ENCODE measurements around the gene INO80D. TPM values are rescaled to one million over a fixed set of nuclear protein-coding genes. Genes with fewer than 3 reads are reported as not detected.

The INO80D gene
- total and polyA plus RNA-seq, 2 donors (not counting 1 experiment from before 2014, with no cell fraction given): 4.8 to 7.4 TPM

- no peak overlapping the region for H3K4me3 ChIP-seq (replicated peaks in 1 of 4; ENCODE audit: control extremely low read depth in 1 of 4, insufficient read depth in 1 of 4, low read depth in 3 of 4, low read length in 4 of 4)
- TF ChIP-seq, protein P1, sequence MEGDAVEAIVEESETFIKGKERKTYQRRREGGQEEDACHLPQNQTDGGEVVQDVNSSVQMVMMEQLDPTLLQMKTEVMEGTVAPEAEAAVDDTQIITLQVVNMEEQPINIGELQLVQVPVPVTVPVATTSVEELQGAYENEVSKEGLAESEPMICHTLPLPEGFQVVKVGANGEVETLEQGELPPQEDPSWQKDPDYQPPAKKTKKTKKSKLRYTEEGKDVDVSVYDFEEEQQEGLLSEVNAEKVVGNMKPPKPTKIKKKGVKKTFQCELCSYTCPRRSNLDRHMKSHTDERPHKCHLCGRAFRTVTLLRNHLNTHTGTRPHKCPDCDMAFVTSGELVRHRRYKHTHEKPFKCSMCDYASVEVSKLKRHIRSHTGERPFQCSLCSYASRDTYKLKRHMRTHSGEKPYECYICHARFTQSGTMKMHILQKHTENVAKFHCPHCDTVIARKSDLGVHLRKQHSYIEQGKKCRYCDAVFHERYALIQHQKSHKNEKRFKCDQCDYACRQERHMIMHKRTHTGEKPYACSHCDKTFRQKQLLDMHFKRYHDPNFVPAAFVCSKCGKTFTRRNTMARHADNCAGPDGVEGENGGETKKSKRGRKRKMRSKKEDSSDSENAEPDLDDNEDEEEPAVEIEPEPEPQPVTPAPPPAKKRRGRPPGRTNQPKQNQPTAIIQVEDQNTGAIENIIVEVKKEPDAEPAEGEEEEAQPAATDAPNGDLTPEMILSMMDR (conservative IDR thresholded peaks at IDR 0.05 in 1 of 2, IDR thresholded peaks at IDR 0.05 in 1 of 2; ENCODE audit: low read depth in 1 of 2, low read length in 2 of 2): no peak
- no peak for TF ChIP-seq EZH2 (IDR thresholded peaks at IDR 0.05; ENCODE audit: low read length, missing control alignments)
- H2AFZ ChIP-seq (ENCODE audit: low read length): no peak overlapping the region
- H3K9me3 ChIP-seq (ENCODE audit: control insufficient read depth, insufficient read depth, low read depth, low read length): no peaks in the 10 kb centered on the region
- H3K79me2 ChIP-seq (ENCODE audit: control insufficient read depth, insufficient read depth, low read length): no peaks in the 10 kb centered on the region
- H3K27ac ChIP-seq (ENCODE audit: insufficient read depth, low read length): no peak overlapping the region
- H3K4me1 ChIP-seq (ENCODE audit: control insufficient read depth, extremely low read depth, insufficient read depth, low read length): no peaks in the 10 kb centered on the region
- DNase-seq (ENCODE audit: low read depth in 2 of 2): no peak
- H3K4me2 ChIP-seq (ENCODE audit: extremely low read depth, insufficient read depth, low read length): no peak overlapping the region
- H3K27me3 ChIP-seq (ENCODE audit: control insufficient read depth, insufficient read depth, low read length): no peaks in the 10 kb centered on the region
- H4K20me1 ChIP-seq (ENCODE audit: control insufficient read depth, extremely low read depth, insufficient read depth, low read length): no peaks in the 10 kb centered on the region
- H3K36me3 ChIP-seq (ENCODE audit: control insufficient read depth, insufficient read depth, low read length): no peaks in the 10 kb centered on the region
- H3K9ac ChIP-seq (ENCODE audit: insufficient read depth, low read length): no peak overlapping the region
These were observed 12.5 kb upstream of the INO80D start for GRCh38 chr2:206098471-206098870.

DNA sequence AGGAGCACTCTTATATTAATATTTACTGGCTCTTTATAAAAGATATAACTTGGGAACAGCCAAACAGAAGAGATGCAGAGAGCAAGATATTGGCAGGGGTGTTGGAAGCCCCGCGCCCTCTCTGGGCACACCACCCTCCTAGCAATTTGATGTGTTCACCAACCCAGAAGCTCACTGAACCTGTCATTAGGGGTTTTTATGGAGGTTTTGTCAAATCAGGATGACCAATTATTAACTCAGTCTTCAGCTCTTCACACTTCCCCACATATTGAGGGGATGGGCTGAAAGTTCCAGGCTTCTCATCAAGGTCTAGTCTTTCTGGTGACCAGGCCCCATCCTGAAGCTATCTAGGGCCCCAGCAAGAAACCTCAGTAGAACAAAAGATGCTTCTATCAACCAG lies 10.9 kb upstream of the INO80D start:
- H3K27me3 ChIP-seq (ENCODE audit: control insufficient read depth, insufficient read depth, low read length): no peaks in the 10 kb centered on the region
- H3K9ac ChIP-seq (ENCODE audit: insufficient read depth, low read length): no peak overlapping the region
- no peak overlapping the region for H3K27ac ChIP-seq (ENCODE audit: insufficient read depth, low read length)
- no peaks in the 10 kb centered on the region for H3K79me2 ChIP-seq (ENCODE audit: control insufficient read depth, insufficient read depth, low read length)
- TF ChIP-seq, protein P1 (conservative IDR thresholded peaks at IDR 0.05 in 1 of 2, IDR thresholded peaks at IDR 0.05 in 1 of 2; ENCODE audit: low read depth in 1 of 2, low read length in 2 of 2): no peak
- no peak for TF ChIP-seq EZH2 (IDR thresholded peaks at IDR 0.05; ENCODE audit: low read length, missing control alignments)
- no peak overlapping the region for H3K4me2 ChIP-seq (ENCODE audit: extremely low read depth, insufficient read depth, low read length)
- no peak for DNase-seq (ENCODE audit: low read depth in 2 of 2)
- H3K9me3 ChIP-seq (ENCODE audit: control insufficient read depth, insufficient read depth, low read depth, low read length): no peaks in the 10 kb centered on the region
- H3K4me3 ChIP-seq (replicated peaks in 1 of 4; ENCODE audit: control extremely low read depth in 1 of 4, insufficient read depth in 1 of 4, low read depth in 3 of 4, low read length in 4 of 4): no peak overlapping the region
- H2AFZ ChIP-seq (ENCODE audit: low read length): no peak overlapping the region
- no peaks in the 10 kb centered on the region for H3K4me1 ChIP-seq (ENCODE audit: control insufficient read depth, extremely low read depth, insufficient read depth, low read length)
- H3K36me3 ChIP-seq (ENCODE audit: control insufficient read depth, insufficient read depth, low read length): no peaks in the 10 kb centered on the region
- H4K20me1 ChIP-seq (ENCODE audit: control insufficient read depth, extremely low read depth, insufficient read depth, low read length): no peaks in the 10 kb centered on the region

DNA sequence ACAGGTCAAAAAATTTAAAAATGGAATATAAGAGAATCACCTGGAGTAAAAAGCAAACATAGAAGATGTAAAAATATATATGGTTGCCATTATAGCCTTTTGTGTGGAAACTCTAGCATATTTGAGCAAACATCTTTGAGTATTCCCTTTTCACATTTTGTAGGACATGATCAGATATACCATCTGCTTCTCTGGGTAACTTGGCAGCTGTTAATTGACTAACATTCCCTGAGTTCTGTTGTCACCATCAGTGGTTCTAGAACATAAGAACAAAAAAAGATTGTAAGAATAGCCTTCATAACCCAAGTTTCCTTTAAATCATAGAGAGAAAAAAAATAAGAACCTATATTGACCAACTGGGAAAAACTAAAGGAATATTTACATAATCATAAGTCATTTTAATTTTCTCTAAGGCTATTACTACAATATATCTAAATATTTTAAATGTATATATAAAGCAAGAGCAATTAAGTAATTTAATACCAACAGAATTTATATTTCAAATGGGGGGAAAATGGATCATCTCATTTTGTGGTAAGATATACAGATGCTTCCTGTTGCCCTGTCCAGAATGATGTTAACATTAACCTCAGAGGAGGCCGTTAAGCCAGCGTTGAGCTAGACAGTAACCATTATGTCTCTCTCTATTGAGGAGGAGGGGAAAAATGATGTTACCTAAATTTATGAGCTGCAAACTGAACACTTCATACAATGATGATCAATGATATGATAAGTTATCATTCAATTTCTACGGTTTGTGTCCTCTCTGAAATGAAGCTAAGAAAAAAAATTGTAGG lies 9.8 kb upstream of the INO80D start:
- H3K4me3 ChIP-seq (replicated peaks in 1 of 4; ENCODE audit: control extremely low read depth in 1 of 4, insufficient read depth in 1 of 4, low read depth in 3 of 4, low read length in 4 of 4): no peak overlapping the region
- H3K4me2 ChIP-seq (ENCODE audit: extremely low read depth, insufficient read depth, low read length): no peak overlapping the region
- H3K27me3 ChIP-seq (ENCODE audit: control insufficient read depth, insufficient read depth, low read length): no peaks in the 10 kb centered on the region
- H3K4me1 ChIP-seq (ENCODE audit: control insufficient read depth, extremely low read depth, insufficient read depth, low read length): no peaks in the 10 kb centered on the region
- H3K9ac ChIP-seq (ENCODE audit: insufficient read depth, low read length): no peak overlapping the region
- no peaks in the 10 kb centered on the region for H3K36me3 ChIP-seq (ENCODE audit: control insufficient read depth, insufficient read depth, low read length)
- TF ChIP-seq, protein P1 (conservative IDR thresholded peaks at IDR 0.05 in 1 of 2, IDR thresholded peaks at IDR 0.05 in 1 of 2; ENCODE audit: low read depth in 1 of 2, low read length in 2 of 2): no peak
- no peak for TF ChIP-seq EZH2 (IDR thresholded peaks at IDR 0.05; ENCODE audit: low read length, missing control alignments)
- DNase-seq (ENCODE audit: low read depth in 2 of 2): no peak
- no peaks in the 10 kb centered on the region for H4K20me1 ChIP-seq (ENCODE audit: control insufficient read depth, extremely low read depth, insufficient read depth, low read length)
- H2AFZ ChIP-seq (ENCODE audit: low read length): no peak overlapping the region
- no peaks in the 10 kb centered on the region for H3K9me3 ChIP-seq (ENCODE audit: control insufficient read depth, insufficient read depth, low read depth, low read length)
- H3K27ac ChIP-seq (ENCODE audit: insufficient read depth, low read length): no peak overlapping the region
- H3K79me2 ChIP-seq (ENCODE audit: control insufficient read depth, insufficient read depth, low read length): no peaks in the 10 kb centered on the region

All from fibroblast of lung (primary cell).